MM.1S (cell line): Measurements from ENCODE around the gene PPTC7.

Experiments used
- DNase-seq: peaks from one replicate; pipeline ENCODE4 v3.0.0-alpha.2; 2015
- H2AFZ ChIP-seq: fragments of 300-600 bp; sonication (generic); 2 replicates; pipeline ENCODE4 v1.6.0; 2016; ENCODE audit warnings: antibody characterized with exemption, low read length
- H3F3A ChIP-seq: fragments of 300-600 bp; sonication (generic); 2 replicates; pipeline ENCODE4 v1.6.1; 2016; ENCODE audit warnings: mild to moderate bottlenecking, antibody characterized with exemption, low read length, moderate library complexity, mixed read lengths; ENCODE audit not compliant: insufficient read depth
- H3K27ac ChIP-seq: fragments of 300-600 bp; sonication (generic); 2 replicates; pipeline ENCODE4 v1.5.1; 2016; ENCODE audit warnings: mild to moderate bottlenecking, low read length
- H3K27me3 ChIP-seq: fragments of 300-600 bp; sonication (generic); replicated peaks from 2 replicates; pipeline ENCODE4 v1.6.0; 2016; ENCODE audit warnings: low read length; ENCODE audit not compliant: insufficient read depth
- H3K36me3 ChIP-seq: fragments of 300-600 bp; sonication (generic); replicated peaks from 2 replicates; pipeline ENCODE4 v1.6.1; 2016; ENCODE audit warnings: mild to moderate bottlenecking, low read length, mixed read lengths; ENCODE audit not compliant: insufficient read depth
- H3K4me1 ChIP-seq: fragments of 300-600 bp; sonication (generic); 2 replicates; pipeline ENCODE4 v1.6.1; 2016; ENCODE audit warnings: low read length, mixed read lengths
- H3K4me2 ChIP-seq: fragments of 300-600 bp; sonication (generic); 2 replicates; pipeline ENCODE4 v1.6.0; 2016; ENCODE audit warnings: low read depth, low read length
- H3K4me3 ChIP-seq: fragments of 300-600 bp; sonication (generic); 2 replicates; pipeline ENCODE4 v1.5.1; 2016; ENCODE audit warnings: low read length, mixed read lengths
- H3K79me2 ChIP-seq: fragments of 300-600 bp; sonication (generic); 2 replicates; pipeline ENCODE4 v1.6.1; 2016; ENCODE audit warnings: mixed run types, low read length, mixed read lengths
- H3K9ac ChIP-seq: fragments of 300-600 bp; sonication (generic); 2 replicates; pipeline ENCODE4 v1.6.1; 2016; ENCODE audit warnings: low read length, mixed read lengths
- H3K9me2 ChIP-seq: fragments of 300-600 bp; sonication (generic); replicated peaks from 2 replicates; pipeline ENCODE4 v1.6.1; 2016; ENCODE audit warnings: mild to moderate bottlenecking, low read length, mixed read lengths; ENCODE audit not compliant: insufficient read depth
- H3K9me3 ChIP-seq: fragments of 300-600 bp; sonication (generic); replicated peaks from 2 replicates; pipeline ENCODE4 v1.6.1; 2016; ENCODE audit warnings: mild to moderate bottlenecking, low read length, mixed read lengths; ENCODE audit not compliant: insufficient read depth
- H4K20me1 ChIP-seq: fragments of 300-600 bp; sonication (generic); 2 replicates; pipeline ENCODE4 v1.6.1; 2016; ENCODE audit warnings: mild to moderate bottlenecking, low read length, moderate library complexity, mixed read lengths; ENCODE audit not compliant: insufficient read depth
- CTCF ChIP-seq: fragments of 300-600 bp; sonication (generic); IDR thresholded peaks from 2 replicates; pipeline ENCODE4 v1.5.1; 2016; ENCODE audit warnings: antibody characterized with exemption, low read length, mixed read lengths
- EZH2 ChIP-seq: fragments of 300-600 bp; sonication (generic); optimal IDR thresholded peaks from 2 replicates; pipeline ENCODE3; 2017; ENCODE audit warnings: low read depth, mild to moderate bottlenecking, antibody characterized with exemption, low read length, mixed read lengths
- EZH2phosphoT487 ChIP-seq: fragments of 300-600 bp; sonication (generic); IDR thresholded peaks from 2 replicates; pipeline ENCODE4 v1.6.1; 2018; ENCODE audit warnings: antibody characterized with exemption, low read length

PPTC7 gene

GRCh38 chr12:110536834-110537604 is 46.1 kb downstream of the PPTC7 start:
- H3K36me3 ChIP-seq: no peaks in the 10 kb centered on the region
- no peaks in the 10 kb centered on the region for H4K20me1 ChIP-seq
- H3K4me1 ChIP-seq: peaks cover 16% of the 10 kb centered on the region
- no peaks in the 10 kb centered on the region for H3F3A ChIP-seq
- H3K27me3 ChIP-seq: no peaks in the 10 kb centered on the region
- no peak overlapping the region for H3K9ac ChIP-seq
- no peak overlapping the region for H2AFZ ChIP-seq
- no peaks in the 10 kb centered on the region for H3K9me2 ChIP-seq
- H3K9me3 ChIP-seq: no peaks in the 10 kb centered on the region
- H3K27ac ChIP-seq: no peak overlapping the region
- no peaks in the 10 kb centered on the region; the same call in 1 of the 2 replicates for H3K79me2 ChIP-seq
- H3K4me2 ChIP-seq: no peak overlapping the region
- H3K4me3 ChIP-seq: no peak overlapping the region
- TF ChIP-seq CTCF (no peak), EZH2phosphoT487 (no peak), EZH2 (no peak)
- no peak for DNase-seq

GRCh38 chr12:110534811-110535210 is 48.3 kb downstream of the PPTC7 start:
- no peaks in the 10 kb centered on the region for H4K20me1 ChIP-seq
- DNase-seq: no peak

DNA sequence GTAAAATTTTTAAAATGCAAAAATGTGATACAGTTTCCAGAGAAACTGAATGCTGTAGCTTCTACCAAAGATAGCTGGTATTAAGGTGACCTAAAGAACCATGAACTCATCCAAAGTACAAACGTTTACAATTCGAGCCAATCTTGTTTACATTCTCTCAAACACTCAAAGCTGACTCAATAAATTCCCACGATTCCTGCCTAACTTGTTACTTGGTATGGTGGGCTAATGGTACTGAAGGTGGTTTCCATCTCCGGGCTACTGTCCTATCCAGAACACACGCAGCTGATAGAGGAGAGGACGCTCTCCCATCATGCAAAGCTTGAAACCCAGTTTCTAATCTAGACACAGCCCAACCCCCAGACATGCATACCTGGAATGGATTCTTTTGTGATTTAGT is 49.5 kb downstream of the PPTC7 start:
- Histone ChIP-seq H4K20me1 (no peaks in the 10 kb centered on the region), H2AFZ (no peak overlapping the region), H3K79me2 (no peaks in the 10 kb centered on the region), H3F3A (no peaks in the 10 kb centered on the region), H3K4me2 (no peak overlapping the region), H3K27me3 (no peaks in the 10 kb centered on the region), H3K27ac (no peak overlapping the region), H3K4me1 (peaks cover 22% of the 10 kb centered on the region), H3K9me3 (no peaks in the 10 kb centered on the region), H3K9me2 (no peaks in the 10 kb centered on the region), H3K4me3 (no peak overlapping the region), H3K36me3 (no peaks in the 10 kb centered on the region), H3K9ac (no peak overlapping the region)
- DNase-seq: no peak
- TF ChIP-seq EZH2phosphoT487 (no peak), CTCF (no peak), EZH2 (no peak)

More at GRCh38 chr12:110534811-110535210, 48.3 kb downstream of the PPTC7 start:
- no peak for TF ChIP-seq EZH2
- TF ChIP-seq EZH2phosphoT487: no peak
- TF ChIP-seq CTCF: no peak
- H3K36me3 ChIP-seq: no peaks in the 10 kb centered on the region
- no peak overlapping the region for H3K9ac ChIP-seq
- H3K27ac ChIP-seq: no peak overlapping the region
- no peaks in the 10 kb centered on the region for H3K27me3 ChIP-seq
- no peak overlapping the region for H3K4me3 ChIP-seq
- no peak overlapping the region for H2AFZ ChIP-seq
- H3K4me1 ChIP-seq: peaks cover 22% of the 10 kb centered on the region
- no peaks in the 10 kb centered on the region for H3K9me3 ChIP-seq
- H3F3A ChIP-seq: no peaks in the 10 kb centered on the region
- no peaks in the 10 kb centered on the region for H3K79me2 ChIP-seq
- H3K9me2 ChIP-seq: no peaks in the 10 kb centered on the region
- H3K4me2 ChIP-seq: no peak overlapping the region
